Measurements from ENCODE around the gene ARHGAP42.

DNA sequence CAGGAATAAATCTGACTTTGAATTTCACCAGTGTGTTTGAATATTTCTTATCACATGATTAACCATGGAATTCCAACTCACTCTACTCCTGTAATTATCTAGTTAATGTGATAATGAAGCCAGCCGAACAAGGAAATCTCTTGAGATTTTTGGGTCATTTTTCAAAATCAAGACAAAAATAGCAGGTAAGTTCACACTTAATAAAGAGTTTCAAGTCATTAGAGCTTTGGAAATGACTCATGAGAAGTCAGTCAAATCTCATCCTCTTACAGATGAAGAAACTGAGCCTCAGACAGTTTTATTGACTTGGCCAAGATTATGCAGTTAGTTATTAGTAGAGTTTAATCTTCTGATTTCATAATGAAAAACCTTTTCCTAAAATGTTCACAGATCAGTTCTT lies 148.8 kb downstream of the ARHGAP42 start:
- no peak for TF ChIP-seq POLR2A (IDR thresholded peaks at IDR 0.05; ENCODE audit: low read depth, low read length)
- no peak for TF ChIP-seq SPI1 (IDR thresholded peaks at IDR 0.05; ENCODE audit: low read depth, low read length)
- TF ChIP-seq POLR2AphosphoS5 (IDR thresholded peaks at IDR 0.05; ENCODE audit: low read depth, low read length): no peak
- TF ChIP-seq PAX5 (IDR thresholded peaks at IDR 0.05; ENCODE audit: insufficient read depth, low read length, severe bottlenecking): no peak
